Natural killer cell (primary cell): ENCODE data around the gene SSUH2. TPM values are rescaled to one million over a fixed set of nuclear protein-coding genes. Genes with fewer than 3 reads are reported as not detected.
A peak's percentile ranks its signal among the peaks of the same experiment; 100 is the strongest.
"Not testable (repeated sequence)": the region's sequence is repeated elsewhere in the genome, so short reads cannot be mapped to it uniquely, and the experiment has no call there.

Experiments
- ATAC-seq, 3 donors: fragments of 150-1000 bp in 2 of 3; fragments of 200-7000 bp in 1 of 3; cut with Tn5 transposase; 1 replicate in 1 of 3; 2 replicates in 2 of 3; pipeline ENCODE4 v1.10.0; 2021; ENCODE audit warnings: mild to moderate bottlenecking in 2 of 3, moderate library complexity in 2 of 3
- DNase-seq, 2 donors: peaks; one replicate each; pipeline versions ENCODE4 v3.0.0 to v3.0.0-alpha.2; 2013 to 2021; ENCODE audit warnings: mixed read lengths in 1 of 2
- H3K27ac ChIP-seq: one replicate; pipeline ENCODE4 v1.5.1; 2013; ENCODE audit warnings: mild to moderate bottlenecking, low read length
- H3K27me3 ChIP-seq: one replicate; pipeline ENCODE4 v1.6.1; 2013; ENCODE audit warnings: low read length; ENCODE audit not compliant: control insufficient read depth, insufficient read depth
- H3K36me3 ChIP-seq: one replicate; pipeline ENCODE4 v1.6.1; 2013; ENCODE audit warnings: low read length; ENCODE audit not compliant: control insufficient read depth, insufficient read depth
- H3K4me1 ChIP-seq: one replicate; pipeline ENCODE4 v1.6.1; 2013; ENCODE audit warnings: low read length; ENCODE audit not compliant: control insufficient read depth, insufficient read depth
- H3K4me3 ChIP-seq: one replicate; pipeline ENCODE4 v1.5.1; 2013; ENCODE audit warnings: low read length
- H3K9me3 ChIP-seq: one replicate; pipeline ENCODE4 v1.6.1; 2013; ENCODE audit warnings: low read length; ENCODE audit not compliant: control insufficient read depth, insufficient read depth
- H3K27ac Mint-ChIP-seq, 2 donors: one replicate each; pipeline ENCODE4 v1.8.0; 2022; ENCODE audit warnings: mild to moderate bottlenecking in 2 of 2, mixed read lengths in 2 of 2, moderate library complexity in 1 of 2
- H3K27me3 Mint-ChIP-seq, 2 donors: one replicate each; pipeline ENCODE4 v1.8.0; 2022; ENCODE audit warnings: low read depth in 2 of 2, mixed read lengths in 2 of 2
- H3K36me3 Mint-ChIP-seq: one replicate; pipeline ENCODE4 v1.8.0; 2022; ENCODE audit warnings: mixed read lengths
- H3K4me1 Mint-ChIP-seq, 2 donors: one replicate each; pipeline ENCODE4 v1.8.0; 2022; ENCODE audit warnings: mixed read lengths in 2 of 2
- H3K4me3 Mint-ChIP-seq: one replicate; pipeline ENCODE4 v1.8.0; 2022; ENCODE audit warnings: mild to moderate bottlenecking, moderate library complexity, mixed read lengths
- H3K9me3 Mint-ChIP-seq, 2 donors: one replicate each; pipeline ENCODE4 v1.8.0; 2022; ENCODE audit warnings: mixed read lengths in 2 of 2
- CTCF ChIP-seq: fragments of 200-600 bp; IDR thresholded peaks from one replicate; pipeline ENCODE4 v1.8.0; 2022; ENCODE audit warnings: antibody characterized with exemption
- WGBS: methylation state at CpG from one replicate; pipeline ENCODE4 v1.1.7; 2013; ENCODE audit warnings: missing lambda C conversion rate; ENCODE audit not compliant: insufficient coverage; 5-methylcytosine and 5-hydroxymethylcytosine counted together
- intact Hi-C: fragments of 100-400 bp; cut with micrococcal nuclease; formaldehyde crosslinking; loops from one replicate; pipeline ENCODE4 v1.14.2; 2022
- total RNA-seq, 4 donors: library from RNA; stranded (reverse); fragments of 120-200 nt in 1 of 4; gene quantifications; one replicate each; pipeline versions ENCODE4 v1.2.3 to v1.2.4, GENCODE V29; 2013 to 2022

The SSUH2 gene
- not detected for total RNA-seq
- total RNA-seq (2013): not detected

- ATAC-seq (peak in 1 of 3 donors; percentile 25), DNase-seq (no peak)
- H3K36me3 ChIP-seq: no peaks in the 10 kb centered on the region
- TF ChIP-seq CTCF: no peak
- Mint-ChIP-seq H3K27ac (no peak within 1 kb of the TSS), H3K4me1 (no peaks in the 10 kb centered on the region), H3K36me3 (no peaks in the 10 kb centered on the region), H3K27me3 (peaks cover 2 to 15% of the 10 kb centered on the region in 2 donors), H3K9me3 (no peaks in the 10 kb centered on the region), H3K4me3 (no peak within 1 kb of the TSS)
- intact Hi-C loops: no loop called here
- 84% methylated on average over 8 of the region's 8 CpGs for WGBS
- no peak within 1 kb of the TSS for H3K27ac ChIP-seq
- H3K27me3 ChIP-seq: no peaks in the 10 kb centered on the region
- H3K4me1 ChIP-seq: no peaks in the 10 kb centered on the region
- H3K9me3 ChIP-seq: no peaks in the 10 kb centered on the region
- no peak within 1 kb of the TSS for H3K4me3 ChIP-seq
Measured at GRCh38 chr3:8644748-8645390, at the start of gene SSUH2. TSS of gene SSUH2 (minus strand) at chr3:8644798. CDS start at chr3:8644758, 40 bp downstream.

GRCh38 chr3:8691295-8691694 lies 46.7 kb upstream of the SSUH2 start:
- H3K9me3 Mint-ChIP-seq, H3K4me3 Mint-ChIP-seq, H3K36me3 ChIP-seq, H3K36me3 Mint-ChIP-seq, H3K27ac ChIP-seq, H3K4me1 ChIP-seq, H3K9me3 ChIP-seq, H3K27ac Mint-ChIP-seq, intact Hi-C loops, H3K4me1 Mint-ChIP-seq, H3K4me3 ChIP-seq, H3K27me3 Mint-ChIP-seq, ATAC-seq, DNase-seq, H3K27me3 ChIP-seq: not testable (repeated sequence)
- WGBS: 99% methylated on average over 8 of the region's 9 CpGs

GRCh38 chr3:8684992-8685391 lies 40.4 kb upstream of the SSUH2 start:
- H3K27me3 Mint-ChIP-seq, H3K9me3 ChIP-seq, H3K9me3 Mint-ChIP-seq, H3K36me3 ChIP-seq, H3K27me3 ChIP-seq, H3K36me3 Mint-ChIP-seq, H3K27ac Mint-ChIP-seq, H3K4me1 ChIP-seq, H3K4me1 Mint-ChIP-seq, intact Hi-C loops, ATAC-seq, H3K27ac ChIP-seq, H3K4me3 ChIP-seq, DNase-seq, H3K4me3 Mint-ChIP-seq: not testable (repeated sequence)
- WGBS: 75% methylated on average over 1 of the region's 6 CpGs

- H3K27ac Mint-ChIP-seq, intact Hi-C loops, H3K9me3 ChIP-seq, H3K4me1 Mint-ChIP-seq, H3K27me3 Mint-ChIP-seq, H3K27ac ChIP-seq, ATAC-seq, DNase-seq, H3K9me3 Mint-ChIP-seq, H3K36me3 ChIP-seq, H3K4me3 ChIP-seq, H3K27me3 ChIP-seq, H3K4me1 ChIP-seq, H3K4me3 Mint-ChIP-seq, H3K36me3 Mint-ChIP-seq: not testable (repeated sequence)
- 75% methylated on average over 15 of the region's 19 CpGs for WGBS
Measured at GRCh38 chr3:8682850-8683574, 38.4 kb upstream of the SSUH2 start.

GRCh38 chr3:8681881-8682538 lies 37.4 kb upstream of the SSUH2 start:
- DNase-seq, H3K27ac Mint-ChIP-seq, H3K27me3 ChIP-seq, H3K36me3 ChIP-seq, H3K9me3 Mint-ChIP-seq, H3K4me3 ChIP-seq, H3K4me3 Mint-ChIP-seq, H3K27ac ChIP-seq, H3K4me1 ChIP-seq, H3K4me1 Mint-ChIP-seq, ATAC-seq, intact Hi-C loops, H3K36me3 Mint-ChIP-seq, H3K27me3 Mint-ChIP-seq, H3K9me3 ChIP-seq: not testable (repeated sequence)
- WGBS: 93% methylated on average over 7 of the region's 9 CpGs
